Measurements from ENCODE around the gene RPL3. TPM values are rescaled to one million over a fixed set of nuclear protein-coding genes. Genes with fewer than 3 reads are reported as not detected.
"Not testable (repeated sequence)": the region's sequence is repeated elsewhere in the genome, so short reads cannot be mapped to it uniquely, and the experiment has no call there.

Gene RPL3
- total RNA-seq, 1 experiment from 2014 or later = 1,699 TPM

DNA sequence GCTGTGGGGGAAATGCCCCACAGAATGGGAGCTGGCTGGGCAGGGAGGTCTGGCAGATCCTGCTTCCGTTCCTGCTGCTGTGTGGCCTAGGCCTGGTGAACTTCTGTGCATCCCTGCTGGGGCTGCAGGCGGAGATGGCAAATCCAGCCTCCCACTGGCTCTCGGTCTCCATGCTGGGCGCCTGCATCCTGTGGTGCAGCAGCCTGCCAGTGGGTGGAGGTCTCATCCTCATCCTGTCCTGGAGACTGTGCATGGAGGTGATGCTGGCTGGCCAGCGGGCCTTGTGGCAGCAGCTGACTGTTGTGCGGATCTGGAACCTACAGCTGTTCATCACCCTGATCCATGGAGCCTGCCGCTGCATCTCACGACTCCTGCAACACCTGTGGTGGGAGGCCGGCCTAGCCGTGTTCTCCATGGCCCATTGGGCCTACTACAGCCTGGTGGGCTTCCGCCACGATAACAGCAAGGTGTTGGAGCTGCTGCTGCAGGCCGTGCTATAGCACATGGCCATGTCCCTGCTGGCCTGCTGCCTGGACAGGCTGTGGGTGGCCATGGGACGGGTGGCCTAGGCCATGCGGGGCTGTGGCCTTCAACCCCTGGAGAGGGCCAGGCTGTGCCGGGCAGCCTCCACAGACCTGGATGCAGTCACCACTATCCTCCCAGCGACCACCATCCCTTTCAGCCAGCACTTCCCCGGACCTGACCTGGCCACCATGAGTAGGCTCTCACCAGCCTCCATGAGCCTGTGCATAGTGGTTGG lies 8.8 kb upstream of the RPL3 start:
- no peaks in the 10 kb centered on the region for H3K36me3 ChIP-seq (ENCODE audit: low read depth)
- H3K9me3 ChIP-seq (ENCODE audit: insufficient read depth, low read depth) = no peaks in the 10 kb centered on the region
- no peak for DNase-seq
- POLR2A ChIA-PET (ENCODE audit: unreplicated experiment) = no interaction called here
- no TSS peak for BruUV-seq (replicated peaks)
- no peaks in the 10 kb centered on the region for H3F3A ChIP-seq (ENCODE audit: insufficient read depth, low read depth)
- no peaks in the 10 kb centered on the region for H4K20me1 ChIP-seq (ENCODE audit: insufficient read depth)
- H3K4me3 ChIP-seq = no peak overlapping the region
- H3K4me2 ChIP-seq = no peak overlapping the region
- intact Hi-C loops (cut with micrococcal nuclease; ENCODE audit: unreplicated experiment) = no loop called here
- no peak overlapping the region for H2AFZ ChIP-seq
- no peaks in the 10 kb centered on the region for H3K27me3 ChIP-seq (ENCODE audit: insufficient read depth, low read depth)
- peaks cover 6% of the 10 kb centered on the region for H3K4me1 ChIP-seq (replicated peaks; ENCODE audit: insufficient read depth)
- H3K27ac ChIP-seq = no peak overlapping the region
- H3K9me2 ChIP-seq (ENCODE audit: insufficient read depth) = no peaks in the 10 kb centered on the region
- TF ChIP-seq, protein P1, sequence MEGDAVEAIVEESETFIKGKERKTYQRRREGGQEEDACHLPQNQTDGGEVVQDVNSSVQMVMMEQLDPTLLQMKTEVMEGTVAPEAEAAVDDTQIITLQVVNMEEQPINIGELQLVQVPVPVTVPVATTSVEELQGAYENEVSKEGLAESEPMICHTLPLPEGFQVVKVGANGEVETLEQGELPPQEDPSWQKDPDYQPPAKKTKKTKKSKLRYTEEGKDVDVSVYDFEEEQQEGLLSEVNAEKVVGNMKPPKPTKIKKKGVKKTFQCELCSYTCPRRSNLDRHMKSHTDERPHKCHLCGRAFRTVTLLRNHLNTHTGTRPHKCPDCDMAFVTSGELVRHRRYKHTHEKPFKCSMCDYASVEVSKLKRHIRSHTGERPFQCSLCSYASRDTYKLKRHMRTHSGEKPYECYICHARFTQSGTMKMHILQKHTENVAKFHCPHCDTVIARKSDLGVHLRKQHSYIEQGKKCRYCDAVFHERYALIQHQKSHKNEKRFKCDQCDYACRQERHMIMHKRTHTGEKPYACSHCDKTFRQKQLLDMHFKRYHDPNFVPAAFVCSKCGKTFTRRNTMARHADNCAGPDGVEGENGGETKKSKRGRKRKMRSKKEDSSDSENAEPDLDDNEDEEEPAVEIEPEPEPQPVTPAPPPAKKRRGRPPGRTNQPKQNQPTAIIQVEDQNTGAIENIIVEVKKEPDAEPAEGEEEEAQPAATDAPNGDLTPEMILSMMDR (conservative IDR thresholded peaks at IDR 0.05) = no peak
- H3K79me2 ChIP-seq (ENCODE audit: low read depth) = no peaks in the 10 kb centered on the region
- CTCF ChIA-PET = no interaction called here

DNA sequence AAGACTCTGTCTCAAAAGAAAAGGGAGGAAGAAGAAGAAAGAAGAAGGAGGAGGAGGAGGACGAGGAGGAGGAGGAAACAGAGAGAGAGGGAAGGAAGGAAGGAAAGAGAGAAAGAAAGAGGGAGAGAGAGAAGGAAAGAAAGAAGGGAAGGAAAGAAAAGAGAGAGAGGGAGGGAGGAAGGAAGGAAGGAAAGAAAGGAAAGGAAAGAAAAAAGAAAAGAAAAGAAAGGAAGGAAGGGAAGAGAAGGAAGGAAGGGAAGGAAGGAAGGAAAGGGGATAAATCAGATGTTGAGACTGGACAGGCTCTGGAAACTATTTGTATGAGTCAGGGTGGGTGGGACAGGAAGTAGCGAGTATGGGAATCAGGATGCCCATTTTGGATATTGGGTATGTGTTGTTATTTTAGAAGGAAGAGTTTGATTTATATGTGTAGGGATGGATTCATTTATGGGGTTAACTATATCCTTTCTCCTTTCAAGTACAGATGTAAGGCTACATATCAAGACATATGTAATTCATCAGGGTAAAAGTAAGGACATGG lies 6.0 kb upstream of the RPL3 start:
- intact Hi-C loops (cut with micrococcal nuclease; ENCODE audit: unreplicated experiment) = no loop called here
- BruUV-seq (replicated peaks) = no TSS peak
- H3K4me2 ChIP-seq = 0 out of 2 replicates have a peak overlapping the region, but pooled peaks have one; percentile 1

DNA sequence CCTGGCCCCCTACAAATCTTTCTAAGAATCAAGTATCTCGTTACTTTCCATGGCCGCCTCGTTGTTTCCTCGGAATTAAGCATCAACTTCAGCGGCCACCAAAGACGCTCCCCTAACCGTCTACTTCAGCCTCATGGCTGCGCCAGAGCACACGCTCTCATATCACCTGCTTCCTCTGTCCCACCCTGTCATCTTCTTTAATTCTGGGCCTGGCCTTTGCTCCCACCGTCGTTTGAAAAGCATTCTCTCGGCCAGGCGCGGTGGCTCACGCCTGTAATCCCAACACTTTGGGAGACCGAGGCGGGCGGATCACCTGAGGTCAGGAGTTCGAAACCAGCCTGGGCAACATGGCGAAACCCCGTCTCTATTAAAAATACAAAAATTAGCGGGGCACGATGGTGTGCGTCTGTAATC lies 1.2 kb upstream of the RPL3 start:
- H4K20me1 ChIP-seq (ENCODE audit: insufficient read depth) = peaks cover 33% of the 10 kb centered on the region
- H2AFZ ChIP-seq; intact Hi-C loops (cut with micrococcal nuclease; ENCODE audit: unreplicated experiment); H3K9me2 ChIP-seq (ENCODE audit: insufficient read depth); DNase-seq; BruUV-seq (replicated peaks); H3K9me3 ChIP-seq (ENCODE audit: insufficient read depth, low read depth); H3K27me3 ChIP-seq (ENCODE audit: insufficient read depth, low read depth): not testable (repeated sequence)
- H3K4me3 ChIP-seq = peak overlapping the region; percentile 94; the same call in 1 of the 2 replicates
- H3K36me3 ChIP-seq (ENCODE audit: low read depth) = peaks cover 31% of the 10 kb centered on the region
- peak overlapping the region; percentile 98 for H3K27ac ChIP-seq
- H3K79me2 ChIP-seq (ENCODE audit: low read depth) = peaks cover 38% of the 10 kb centered on the region
- ChIA-PET CTCF (interaction anchor here (0.6 to 1.0 kb wide), 4 partner anchors 9 to 1286 kb away, joined by 3 to 17 read pairs (median 4); no protein-coding TSS in a partner anchor), POLR2A (ENCODE audit: unreplicated experiment) (interaction anchor here (0.5 to 1.2 kb wide), 6 partner anchors 9 to 1363 kb away, joined by 3 to 10 read pairs (median 4); no protein-coding TSS in a partner anchor)
- peak overlapping the region; percentile 83 for H3K4me2 ChIP-seq
- peaks cover 17% of the 10 kb centered on the region for H3K4me1 ChIP-seq (replicated peaks; ENCODE audit: insufficient read depth)
- peaks cover 55% of the 10 kb centered on the region for H3F3A ChIP-seq (ENCODE audit: insufficient read depth, low read depth)

More for the DNA sequence above, 6.0 kb upstream of the RPL3 start:
- DNase-seq = peak in 1 of 2 experiments; percentile 55
- no peaks in the 10 kb centered on the region for H3K27me3 ChIP-seq (ENCODE audit: insufficient read depth, low read depth)
- CTCF ChIA-PET = no interaction called here
- H3K4me1 ChIP-seq (replicated peaks; ENCODE audit: insufficient read depth) = peaks cover 6% of the 10 kb centered on the region
- TF ChIP-seq, protein P1 (conservative IDR thresholded peaks at IDR 0.05) = no peak
- TF ChIP-seq EZH2 (IDR thresholded peaks at IDR 0.05; ENCODE audit: low read depth) = no peak
- no peak overlapping the region for H3K27ac ChIP-seq
- H2AFZ ChIP-seq = 0 out of 2 replicates have a peak overlapping the region, but pooled peaks have one; percentile 39
- H3K79me2 ChIP-seq (ENCODE audit: low read depth) = no peaks in the 10 kb centered on the region
- peaks cover 9% of the 10 kb centered on the region for H3F3A ChIP-seq (ENCODE audit: insufficient read depth, low read depth)
- no peaks in the 10 kb centered on the region for H3K9me2 ChIP-seq (ENCODE audit: insufficient read depth)
- H3K9me3 ChIP-seq (ENCODE audit: insufficient read depth, low read depth) = no peaks in the 10 kb centered on the region
- no peaks in the 10 kb centered on the region for H3K36me3 ChIP-seq (ENCODE audit: low read depth)
- POLR2A ChIA-PET (ENCODE audit: unreplicated experiment) = no interaction called here
- no peak overlapping the region for H3K4me3 ChIP-seq
- H4K20me1 ChIP-seq (ENCODE audit: insufficient read depth) = no peaks in the 10 kb centered on the region
